Activated T-helper 1 cell treated with anti-CD3 and anti-CD28 coated beads, Interleukin-12 subunit alpha, Interleukin-12 subunit beta, Interleukin-2, Interleukin-4 antibody, amounts not matched to agents 30 ng/mL and 10 ng/mL and 1 ng/mL, durations not matched to agents 14 hours and 24 hours and 36 hours (primary cell): ENCODE data around the gene MYL12B. TPM values are rescaled to one million over a fixed set of nuclear protein-coding genes. Genes with fewer than 3 reads are reported as not detected.
A peak's percentile ranks its signal among the peaks of the same experiment; 100 is the strongest.
"Not testable (repeated sequence)": the region's sequence is repeated elsewhere in the genome, so short reads cannot be mapped to it uniquely, and the experiment has no call there.

Experiments
- DNase-seq: peaks from one replicate; pipeline ENCODE4 v3.0.0; 2021; ENCODE audit warnings: low spot score
- H3K27ac Mint-ChIP-seq: one replicate; pipeline ENCODE4 v1.8.0; 2021; ENCODE audit warnings: mild to moderate bottlenecking, mixed read lengths
- H3K27me3 Mint-ChIP-seq: one replicate; pipeline ENCODE4 v1.8.0; 2022; ENCODE audit warnings: mild to moderate bottlenecking, moderate library complexity, mixed read lengths; ENCODE audit not compliant: insufficient read depth
- H3K36me3 Mint-ChIP-seq: one replicate; pipeline ENCODE4 v1.8.0; 2021; ENCODE audit warnings: low read depth, mixed read lengths
- H3K4me1 Mint-ChIP-seq: one replicate; pipeline ENCODE4 v1.8.0; 2021; ENCODE audit warnings: low read depth, mixed read lengths
- H3K4me3 Mint-ChIP-seq: one replicate; pipeline ENCODE4 v1.8.0; 2021; ENCODE audit warnings: mild to moderate bottlenecking, moderate library complexity, mixed read lengths
- H3K9me3 Mint-ChIP-seq: one replicate; pipeline ENCODE4 v1.8.0; 2021; ENCODE audit warnings: mixed read lengths
- intact Hi-C: fragments of 100-400 bp; cut with micrococcal nuclease; formaldehyde crosslinking; loops from one replicate; pipeline ENCODE4 v1.15.1; 2024
- total RNA-seq: library from RNA; stranded (reverse); gene quantifications from 2 replicates; pipeline ENCODE4 v1.2.3, GENCODE V29; 2022

Gene MYL12B
- total RNA-seq, result 234 and 235 TPM in 2 replicates

DNA sequence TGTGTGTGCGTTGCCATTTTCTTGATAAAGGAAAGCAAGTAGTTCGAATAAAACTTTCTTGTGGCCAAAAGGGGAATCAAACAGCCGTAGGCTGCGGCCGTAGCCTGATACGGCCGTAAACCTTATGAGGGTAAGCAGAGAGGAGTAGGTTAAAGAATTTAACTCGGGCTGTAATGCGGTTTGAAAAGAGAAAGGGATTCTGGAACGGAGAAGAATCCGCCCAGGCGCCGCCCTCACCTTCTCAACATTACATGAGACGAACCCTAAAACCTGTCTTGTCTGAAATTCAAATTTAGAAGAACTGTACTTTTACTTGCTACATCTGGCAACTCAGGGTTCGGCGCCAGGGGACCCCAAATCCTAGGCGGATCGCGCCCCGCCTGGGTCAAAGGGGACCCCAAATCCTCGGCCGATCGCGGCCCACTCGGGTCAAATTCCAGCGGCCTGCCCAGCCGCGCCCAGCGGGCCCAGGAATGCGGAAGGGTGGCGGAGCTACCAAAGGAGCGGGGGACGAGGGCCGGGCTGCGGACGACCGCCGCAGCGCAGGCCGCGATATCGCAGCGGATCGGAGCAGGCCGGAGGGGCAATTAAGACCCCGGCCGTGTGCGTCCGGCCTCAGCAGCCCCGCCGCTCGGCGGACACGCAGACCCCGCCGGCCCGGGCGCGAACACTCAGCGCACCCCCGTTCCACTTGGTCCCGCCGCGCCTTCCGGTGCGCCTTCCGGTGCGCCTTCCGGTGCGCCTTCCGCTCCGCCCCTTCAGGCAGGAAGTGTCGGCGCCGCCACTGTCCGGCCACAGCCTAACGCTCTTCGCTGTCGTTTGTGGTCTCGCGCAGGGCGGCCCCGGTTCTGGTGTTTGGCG, at the start of gene MYL12B:
Gene MYL12B (plus strand): TSS at position 761 of the 861 bp plus-strand sequence. CDS start 10,766 bp downstream, outside the sequence.
- Mint-ChIP-seq H3K9me3 (no peaks in the 10 kb centered on the region), H3K27ac (peak within 1 kb of the TSS; percentile 98), H3K4me3 (peak within 1 kb of the TSS; percentile 93), H3K36me3 (peaks cover 27% of the 10 kb centered on the region), H3K4me1 (peaks cover 82% of the 10 kb centered on the region), H3K27me3 (no peaks in the 10 kb centered on the region)
- DNase-seq, result peak; percentile 75
- intact Hi-C loops, result loop anchor here (1.0 to 5.0 kb wide), 10 partner anchors 14 to 689 kb away; partner anchors contain the start of genes METTL4, MYL12A, NDC80 and SMCHD1

DNA sequence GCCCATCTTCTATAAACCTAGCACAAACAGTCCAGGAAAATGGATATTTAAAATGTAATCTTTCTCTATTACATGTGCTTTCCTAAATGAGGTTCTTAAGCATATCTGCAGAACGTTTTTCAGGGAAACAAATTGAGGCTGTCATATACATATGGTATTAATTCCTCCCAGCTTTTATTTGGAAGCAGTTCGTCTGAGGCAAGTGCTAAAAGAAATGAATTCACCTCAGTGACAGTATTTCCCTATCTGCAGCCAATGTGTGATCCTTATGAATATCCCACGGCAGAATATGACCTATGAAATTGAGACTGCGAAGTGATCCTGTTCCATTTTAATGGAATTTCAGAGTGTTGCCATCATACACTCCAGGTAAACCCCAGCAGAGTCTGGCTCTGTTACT, 49.3 kb upstream of the MYL12B start:
- intact Hi-C loops, result no loop called here
- DNase-seq, result no peak
- no peak overlapping the region for H3K27ac Mint-ChIP-seq
- H3K4me3 Mint-ChIP-seq, result no peak overlapping the region
- no peaks in the 10 kb centered on the region for H3K36me3 Mint-ChIP-seq
- H3K4me1 Mint-ChIP-seq, result no peaks in the 10 kb centered on the region
- peaks cover 2% of the 10 kb centered on the region for H3K27me3 Mint-ChIP-seq
- no peaks in the 10 kb centered on the region for H3K9me3 Mint-ChIP-seq

DNA sequence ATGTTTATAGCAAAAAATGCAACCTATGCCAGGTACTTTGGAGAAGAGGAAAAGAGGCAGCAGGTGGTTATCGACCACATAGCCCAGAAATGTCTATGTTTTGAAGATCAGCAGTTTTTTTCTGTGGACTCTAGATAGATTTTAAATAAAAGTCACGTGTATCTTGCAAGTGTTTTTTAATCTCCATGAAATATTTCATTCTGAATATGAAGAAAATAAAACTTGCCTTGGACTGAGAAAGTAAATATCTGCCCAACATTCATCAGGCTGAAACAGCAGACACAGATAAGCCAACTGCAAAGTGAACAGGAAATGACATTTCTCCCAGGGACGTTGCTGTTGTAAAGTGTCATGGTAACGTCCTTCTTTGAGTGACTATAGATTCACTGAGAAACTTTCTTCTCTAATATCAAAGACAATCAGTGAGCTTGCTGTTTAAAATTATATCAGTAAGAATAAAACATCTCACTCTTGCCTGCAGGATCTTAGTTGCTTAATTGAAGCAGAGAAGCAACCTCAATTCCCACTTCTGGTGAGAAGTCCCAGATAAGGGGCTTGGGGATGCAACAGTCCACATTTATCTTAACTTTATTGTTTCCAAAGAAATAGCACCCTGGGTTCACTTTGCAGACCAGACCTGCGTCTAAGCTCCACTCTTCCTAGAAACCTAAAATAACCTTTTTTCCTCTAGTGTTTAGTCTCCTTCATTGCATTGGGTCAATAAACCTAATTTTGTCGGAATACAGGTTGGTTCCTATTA, 48.5 kb upstream of the MYL12B start:
- no peak for DNase-seq
- H3K4me1 Mint-ChIP-seq, result no peaks in the 10 kb centered on the region
- intact Hi-C loops, result no loop called here
- no peaks in the 10 kb centered on the region for H3K36me3 Mint-ChIP-seq
- peaks cover 5% of the 10 kb centered on the region for H3K27me3 Mint-ChIP-seq
- no peak overlapping the region for H3K4me3 Mint-ChIP-seq
- no peak overlapping the region for H3K27ac Mint-ChIP-seq
- H3K9me3 Mint-ChIP-seq, result no peaks in the 10 kb centered on the region

DNA sequence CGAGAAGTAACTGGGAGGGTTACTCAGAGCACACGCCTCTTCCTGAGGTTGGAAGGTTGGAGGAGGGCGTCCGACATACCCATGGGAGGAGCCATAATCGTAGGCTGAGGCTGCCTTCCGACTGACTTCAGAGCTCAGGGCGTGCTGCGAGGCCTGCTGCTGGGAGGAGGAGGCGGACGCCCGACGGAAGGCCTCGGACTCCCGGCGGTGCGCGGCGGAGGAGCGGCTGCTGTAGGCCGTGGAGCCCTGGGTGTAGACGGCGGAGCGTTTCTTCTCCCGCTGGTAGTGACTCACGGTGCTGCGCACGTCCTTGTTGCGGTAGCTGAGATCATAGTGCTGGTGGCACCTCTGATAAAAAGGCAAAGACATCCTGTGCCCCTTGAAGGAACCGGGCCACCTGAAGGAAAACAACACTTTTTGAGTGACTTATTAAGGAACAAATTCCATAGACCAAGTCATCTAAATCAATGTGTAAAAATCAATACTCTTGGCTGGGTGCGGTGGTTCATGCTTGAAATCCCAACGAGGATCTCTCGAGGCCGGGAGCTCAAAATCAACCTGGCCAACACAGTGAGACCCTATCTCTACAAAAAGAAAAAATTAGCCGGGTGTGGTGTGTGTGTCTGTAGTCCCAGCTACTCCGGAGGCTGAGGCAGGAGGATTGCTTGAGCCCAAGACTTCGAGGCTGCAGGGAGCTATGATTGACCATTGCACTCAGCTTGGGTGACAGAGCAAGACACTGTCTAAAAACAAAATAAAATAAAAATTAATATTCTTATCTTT, 46.9 kb upstream of the MYL12B start:
- Mint-ChIP-seq H3K4me1 (no peaks in the 10 kb centered on the region), H3K36me3 (no peaks in the 10 kb centered on the region), H3K4me3 (no peak overlapping the region), H3K27me3 (peaks cover 9% of the 10 kb centered on the region), H3K27ac (no peak overlapping the region), H3K9me3 (no peaks in the 10 kb centered on the region)
- intact Hi-C loops, result no loop called here
- no peak for DNase-seq

DNA sequence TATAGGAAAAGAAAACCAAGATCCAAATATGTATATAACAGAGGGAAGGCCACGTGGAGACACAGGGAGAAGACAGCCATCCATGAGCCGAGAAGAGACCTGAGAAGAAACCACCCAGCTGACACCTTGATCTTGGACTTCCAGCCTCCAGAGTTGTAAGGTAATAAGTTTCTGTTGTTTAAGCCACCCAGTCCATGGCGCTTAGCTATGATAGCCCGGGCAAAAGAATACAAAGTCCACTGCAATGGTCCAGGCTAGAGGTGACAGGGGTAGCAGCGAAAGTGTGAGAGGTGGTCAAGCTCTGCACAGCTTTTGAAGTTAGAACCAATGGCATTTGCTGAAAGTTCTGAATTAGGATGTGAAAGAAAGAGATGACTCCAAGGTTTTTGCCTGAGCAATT, 44.9 kb upstream of the MYL12B start:
- no peaks in the 10 kb centered on the region for H3K36me3 Mint-ChIP-seq
- no peak for DNase-seq
- intact Hi-C loops, result no loop called here
- no peaks in the 10 kb centered on the region for H3K9me3 Mint-ChIP-seq
- no peak overlapping the region for H3K27ac Mint-ChIP-seq
- peaks cover 12% of the 10 kb centered on the region for H3K27me3 Mint-ChIP-seq
- H3K4me3 Mint-ChIP-seq, result no peak overlapping the region
- H3K4me1 Mint-ChIP-seq, result no peaks in the 10 kb centered on the region

DNA sequence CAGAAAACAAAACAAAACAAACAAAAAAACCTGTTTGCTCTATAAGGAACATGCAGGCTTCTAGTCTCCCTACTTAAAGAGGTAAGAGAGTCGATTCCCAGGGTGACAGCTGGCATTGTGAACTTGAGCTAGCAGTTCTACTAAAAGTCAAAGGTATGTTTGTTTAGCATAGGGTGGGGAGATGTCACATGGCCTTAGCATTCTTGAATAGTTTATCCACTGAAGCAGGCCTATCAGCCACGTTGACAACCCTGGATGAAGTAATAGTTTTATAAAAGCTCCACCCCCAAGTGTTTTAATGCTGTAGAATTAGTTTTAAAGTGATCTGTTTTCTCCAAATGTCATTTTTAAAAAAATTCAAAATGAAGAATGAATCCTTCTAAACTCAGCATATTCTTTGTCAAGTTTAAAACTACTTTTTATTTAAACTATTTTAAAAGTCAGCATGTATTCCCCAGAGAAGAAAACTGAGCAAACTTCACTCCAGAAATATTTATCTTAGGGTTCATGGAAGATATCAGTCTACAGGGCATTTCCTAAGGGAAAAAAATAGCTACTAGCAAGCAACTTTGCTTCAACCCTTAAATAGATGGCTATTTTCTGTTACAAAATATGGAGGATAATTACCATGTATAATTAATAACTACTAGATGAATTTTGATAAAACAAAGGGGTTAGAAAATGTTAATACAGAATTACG, 43.8 kb upstream of the MYL12B start:
- Mint-ChIP-seq H3K36me3 (no peaks in the 10 kb centered on the region), H3K4me3 (no peak overlapping the region), H3K27me3 (peaks cover 12% of the 10 kb centered on the region), H3K27ac (no peak overlapping the region), H3K4me1 (no peaks in the 10 kb centered on the region), H3K9me3 (no peaks in the 10 kb centered on the region)
- DNase-seq, result no peak
- intact Hi-C loops, result no loop called here

DNA sequence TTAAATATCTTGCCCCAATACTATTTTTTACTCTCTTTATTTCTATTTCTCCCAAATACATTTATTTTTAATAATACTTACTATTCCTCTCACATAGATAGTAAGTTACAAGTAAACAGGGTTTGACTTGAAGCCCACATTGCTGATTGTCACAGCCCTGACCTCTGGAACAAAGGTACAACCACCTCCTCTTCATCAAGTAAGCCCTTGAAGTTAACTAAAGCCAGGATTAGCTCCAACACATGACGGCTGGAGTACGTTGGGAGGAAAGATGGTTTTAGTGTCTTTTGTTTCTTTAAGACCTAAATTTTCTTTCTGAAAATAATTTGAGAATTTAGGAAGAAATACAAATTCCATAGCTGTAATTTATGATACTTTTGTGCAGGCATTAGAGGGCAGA, 43.1 kb upstream of the MYL12B start:
- H3K27me3 Mint-ChIP-seq, result peaks cover 12% of the 10 kb centered on the region
- H3K4me1 Mint-ChIP-seq, result no peaks in the 10 kb centered on the region
- DNase-seq, result no peak
- H3K36me3 Mint-ChIP-seq, result no peaks in the 10 kb centered on the region
- no peak overlapping the region for H3K27ac Mint-ChIP-seq
- intact Hi-C loops, result no loop called here
- no peak overlapping the region for H3K4me3 Mint-ChIP-seq
- no peaks in the 10 kb centered on the region for H3K9me3 Mint-ChIP-seq

DNA sequence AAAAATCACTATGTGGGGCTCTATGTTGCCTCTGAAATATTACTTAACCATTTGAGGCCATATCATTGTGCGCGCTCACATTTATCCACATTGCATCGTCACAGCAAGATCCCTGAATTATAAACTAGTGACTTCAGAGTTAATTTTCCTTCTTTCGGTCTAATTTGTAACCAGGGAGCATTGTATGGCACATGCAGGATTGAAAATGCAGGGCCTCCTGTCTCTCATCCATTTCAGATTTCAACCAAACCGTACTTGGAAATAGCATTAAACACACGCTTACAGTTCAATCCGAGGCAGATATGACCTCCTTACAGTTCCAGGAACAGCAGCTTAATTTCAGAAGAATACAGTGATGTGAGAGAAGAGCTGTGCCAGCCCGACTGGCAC, 42.7 kb upstream of the MYL12B start:
- H3K27ac Mint-ChIP-seq, result no peak overlapping the region
- DNase-seq, result no peak
- no peaks in the 10 kb centered on the region for H3K36me3 Mint-ChIP-seq
- peaks cover 12% of the 10 kb centered on the region for H3K27me3 Mint-ChIP-seq
- no peak overlapping the region for H3K4me3 Mint-ChIP-seq
- no peaks in the 10 kb centered on the region for H3K9me3 Mint-ChIP-seq
- intact Hi-C loops, result no loop called here
- H3K4me1 Mint-ChIP-seq, result no peaks in the 10 kb centered on the region

DNA sequence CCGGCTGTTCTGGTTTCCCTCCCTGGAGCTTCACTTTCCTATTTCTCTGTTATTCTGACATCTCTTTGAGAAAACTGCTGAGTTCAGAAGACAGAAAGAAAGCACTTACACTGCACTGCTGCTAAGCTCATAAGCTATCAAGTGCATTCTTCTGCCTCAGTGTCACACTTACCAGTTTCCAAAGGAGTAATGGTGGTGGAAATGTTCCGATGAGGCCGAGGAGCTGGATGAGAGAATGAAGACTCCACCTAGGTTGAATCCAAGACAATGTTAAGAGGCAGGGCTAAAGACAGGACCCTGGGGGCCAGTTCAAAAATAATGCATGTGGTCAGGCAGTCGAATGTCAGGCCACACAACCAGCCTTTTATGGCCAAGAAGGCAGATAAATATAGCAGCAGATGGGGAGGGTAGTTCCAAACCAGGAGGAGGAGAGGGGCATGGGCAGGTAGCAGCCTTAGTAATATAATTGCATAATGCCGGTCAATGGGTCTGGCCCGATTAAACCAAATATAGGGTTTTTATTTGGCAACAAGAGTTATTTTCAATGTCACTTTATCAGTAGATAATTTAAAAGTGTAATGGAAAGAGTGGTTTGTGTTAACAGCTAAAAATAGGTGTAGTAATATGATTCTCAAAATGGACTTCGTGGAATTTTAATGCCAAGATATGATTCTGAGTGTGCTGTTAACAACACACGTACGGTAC, 42.1 kb upstream of the MYL12B start, which contains the start of gene MYOM1:
Gene MYOM1 (minus strand): TSS at position 338 of the 705 bp plus-strand sequence. CDS start 4,745 bp downstream, outside the sequence.
- DNase-seq, result no peak
- no peak within 1 kb of the TSS for H3K4me3 Mint-ChIP-seq
- no peaks in the 10 kb centered on the region for H3K4me1 Mint-ChIP-seq
- H3K27ac Mint-ChIP-seq, result no peak within 1 kb of the TSS
- H3K9me3 Mint-ChIP-seq, result no peaks in the 10 kb centered on the region
- H3K27me3 Mint-ChIP-seq, result peaks cover 12% of the 10 kb centered on the region
- H3K36me3 Mint-ChIP-seq, result no peaks in the 10 kb centered on the region
- intact Hi-C loops, result loop anchor here (5.0 kb wide), 1 partner anchor 47 kb away; no protein-coding TSS in a partner anchor

DNA sequence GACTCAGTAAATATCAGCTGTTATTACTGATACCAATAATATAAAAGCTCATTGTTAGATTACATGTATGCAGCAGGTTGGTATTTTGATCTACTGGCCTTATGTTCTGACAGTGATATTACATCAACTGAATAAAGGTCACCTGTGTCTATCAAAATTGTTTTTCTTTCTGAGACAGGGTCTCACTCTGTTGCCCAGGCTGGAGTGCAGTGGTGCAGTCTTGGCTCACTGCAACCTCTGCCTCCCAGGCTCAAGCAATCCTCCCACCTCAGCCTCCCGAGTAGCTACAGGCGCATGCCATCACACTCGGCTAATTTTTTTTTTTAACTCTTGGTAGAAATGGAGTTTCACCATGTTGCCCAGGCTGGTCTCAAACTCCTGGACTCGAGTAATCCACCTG, 41.1 kb upstream of the MYL12B start:
- not testable (repeated sequence) for H3K36me3 Mint-ChIP-seq, H3K9me3 Mint-ChIP-seq, H3K4me1 Mint-ChIP-seq, DNase-seq, H3K27ac Mint-ChIP-seq, H3K4me3 Mint-ChIP-seq
- peaks cover 12% of the 10 kb centered on the region for H3K27me3 Mint-ChIP-seq
- intact Hi-C loops, result loop anchor here (5.0 kb wide), 1 partner anchor 49 kb away; no protein-coding TSS in a partner anchor

DNA sequence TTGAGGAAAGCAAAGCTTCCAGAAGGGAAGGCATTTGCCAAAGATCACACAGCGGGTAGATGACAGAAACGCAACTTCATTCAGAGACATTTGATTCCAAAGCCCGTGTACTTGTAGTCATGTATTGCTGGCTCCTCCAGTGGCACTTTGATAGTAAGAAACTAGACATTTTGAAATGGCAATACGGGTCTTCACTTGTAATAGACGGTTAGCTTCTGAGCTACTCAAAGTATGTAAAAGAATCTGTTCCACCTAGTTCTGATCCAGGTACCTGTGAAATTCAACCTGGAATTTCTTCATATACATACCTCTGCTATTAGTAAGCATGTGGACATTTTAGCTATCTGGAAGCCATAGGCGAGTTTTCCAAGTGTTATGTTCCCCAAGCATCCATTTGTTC, 40.4 kb upstream of the MYL12B start:
- H3K27me3 Mint-ChIP-seq, result peaks cover 12% of the 10 kb centered on the region
- H3K9me3 Mint-ChIP-seq, result no peaks in the 10 kb centered on the region
- DNase-seq, result no peak
- no peak overlapping the region for H3K27ac Mint-ChIP-seq
- intact Hi-C loops, result loop anchor here (5.0 kb wide), 1 partner anchor 49 kb away; no protein-coding TSS in a partner anchor
- H3K4me1 Mint-ChIP-seq, result no peaks in the 10 kb centered on the region
- no peaks in the 10 kb centered on the region for H3K36me3 Mint-ChIP-seq
- H3K4me3 Mint-ChIP-seq, result no peak overlapping the region
